Activated CD4-positive, alpha-beta T cell treated with anti-CD3 and anti-CD28 coated beads, Interleukin-2, Interleukin-6, amounts not matched to agents 100 ng/mL and 50 ng/mL, durations not matched to agents 16 hours and 8 hours (primary cell): ENCODE data around the gene DKKL1.

Experiments
- DNase-seq: peaks from one replicate; pipeline ENCODE4 v3.0.0-alpha.2; 2020

The DKKL1 gene

GRCh38 chr19:49396738-49397505, 33.2 kb downstream of the DKKL1 start:
- DNase-seq = no peak

GRCh38 chr19:49398001-49398615, 34.4 kb downstream of the DKKL1 start:
- no peak for DNase-seq

GRCh38 chr19:49398931-49399330, 35.3 kb downstream of the DKKL1 start:
- no peak for DNase-seq

GRCh38 chr19:49400029-49400428, 36.4 kb downstream of the DKKL1 start:
- no peak for DNase-seq

- DNase-seq = no peak
These were observed 39.9 kb downstream of the DKKL1 start for GRCh38 chr19:49403404-49404187.

- no peak for DNase-seq
These were observed 43.4 kb downstream of the DKKL1 start for GRCh38 chr19:49407079-49407478.

GRCh38 chr19:49407482-49408015, 43.9 kb downstream of the DKKL1 start:
- no peak for DNase-seq

- DNase-seq = no peak
These were observed 45.3 kb downstream of the DKKL1 start for GRCh38 chr19:49408816-49409440.

- peak; percentile 48 for DNase-seq
These were observed 45.9 kb downstream of the DKKL1 start for GRCh38 chr19:49409441-49410029.

- DNase-seq = no peak
These were observed 48.1 kb downstream of the DKKL1 start for GRCh38 chr19:49411681-49412326.

- no peak for DNase-seq
These were observed 49.7 kb downstream of the DKKL1 start for GRCh38 chr19:49413348-49413747.

- no peak for DNase-seq
These were observed 50.6 kb downstream of the DKKL1 start for GRCh38 chr19:49414256-49414655.

- DNase-seq = no peak
These were observed 51.6 kb downstream of the DKKL1 start for GRCh38 chr19:49415102-49415809.

GRCh38 chr19:49415810-49416200, 52.1 kb downstream of the DKKL1 start:
- no peak for DNase-seq

GRCh38 chr19:49417088-49417487, 53.4 kb downstream of the DKKL1 start:
- no peak for DNase-seq

- no peak for DNase-seq
These were observed 54.8 kb downstream of the DKKL1 start for GRCh38 chr19:49418511-49418910.

GRCh38 chr19:49419173-49419572, 55.5 kb downstream of the DKKL1 start:
- DNase-seq = no peak

GRCh38 chr19:49420227-49420626, 56.5 kb downstream of the DKKL1 start:
- no peak for DNase-seq

GRCh38 chr19:49421039-49421877, 57.6 kb downstream of the DKKL1 start:
- peak; percentile 43 for DNase-seq

GRCh38 chr19:49421878-49422202, 58.2 kb downstream of the DKKL1 start:
- DNase-seq = no peak
